ENCODE results near the gene FMN2.
"Not testable (repeated sequence)": the region's sequence is repeated elsewhere in the genome, so short reads cannot be mapped to it uniquely, and the experiment has no call there.

The FMN2 gene

DNA sequence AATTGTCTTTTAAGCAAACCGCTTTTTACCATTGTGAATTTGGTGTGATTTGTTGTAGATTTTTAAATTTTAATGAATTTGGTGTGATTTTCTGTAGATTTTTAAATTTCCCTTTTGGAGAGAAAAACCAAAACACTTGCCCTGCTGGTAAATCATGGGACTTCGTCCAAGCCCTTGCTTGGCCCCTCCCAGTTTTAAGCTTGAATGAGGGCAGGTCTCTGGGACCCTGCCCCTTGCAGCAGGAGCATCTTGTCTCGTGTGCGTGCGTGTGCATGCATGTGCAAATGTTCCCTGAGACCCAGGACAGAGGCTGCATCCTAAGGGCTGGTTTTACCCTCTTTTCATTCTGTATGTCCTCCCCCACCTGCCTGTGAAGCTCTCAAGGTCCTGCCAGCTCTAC is 271.6 kb downstream of the FMN2 start:
- no peak for DNase-seq (ENCODE audit: low read depth)

DNA sequence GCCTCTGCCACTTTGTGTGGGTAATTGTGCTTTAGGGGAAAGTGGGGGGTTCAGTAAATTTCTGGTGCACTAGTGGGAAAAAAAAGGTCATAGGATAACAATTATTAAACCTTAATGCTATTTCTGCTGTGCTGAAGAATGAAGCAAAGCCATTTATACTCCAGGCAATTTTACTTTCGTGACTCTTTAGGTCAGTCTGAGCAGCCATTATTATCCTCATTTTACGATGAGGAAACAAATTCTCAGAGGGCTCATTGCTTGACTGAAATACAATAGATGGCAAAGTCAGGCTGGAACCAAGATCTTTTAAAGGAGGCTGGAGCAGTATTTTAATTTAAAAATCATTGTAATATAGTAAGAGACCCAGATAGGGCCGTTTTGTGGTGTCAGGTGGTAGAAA is 272.2 kb downstream of the FMN2 start:
- DNase-seq (ENCODE audit: low read depth), result no peak

- DNase-seq (ENCODE audit: low read depth), result no peak
Observed at GRCh38 chr1:240366636-240367035, 275.0 kb downstream of the FMN2 start.

DNA sequence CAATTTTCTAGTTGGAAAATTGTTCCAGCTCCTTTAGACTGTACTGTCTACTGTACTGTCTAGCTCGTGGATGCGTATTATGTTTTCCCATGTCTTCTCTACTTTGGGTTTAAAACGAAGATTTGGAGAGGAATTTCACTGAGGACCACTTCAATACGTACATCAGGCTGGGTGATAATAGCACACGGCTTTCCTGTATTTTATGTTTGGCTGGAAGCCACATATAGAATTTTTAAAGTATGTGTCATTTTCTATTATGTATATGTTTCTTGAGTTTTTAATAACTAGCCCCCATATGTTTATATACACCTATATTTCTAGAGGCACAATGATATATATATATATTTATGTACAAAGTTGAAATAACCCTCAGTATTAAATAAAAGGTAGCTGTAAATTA is 293.9 kb downstream of the FMN2 start:
- DNase-seq (ENCODE audit: low read depth), result no peak

- DNase-seq (ENCODE audit: low read depth), result peak; percentile 96
Observed at GRCh38 chr1:240385985-240386978, 294.6 kb downstream of the FMN2 start.

DNA sequence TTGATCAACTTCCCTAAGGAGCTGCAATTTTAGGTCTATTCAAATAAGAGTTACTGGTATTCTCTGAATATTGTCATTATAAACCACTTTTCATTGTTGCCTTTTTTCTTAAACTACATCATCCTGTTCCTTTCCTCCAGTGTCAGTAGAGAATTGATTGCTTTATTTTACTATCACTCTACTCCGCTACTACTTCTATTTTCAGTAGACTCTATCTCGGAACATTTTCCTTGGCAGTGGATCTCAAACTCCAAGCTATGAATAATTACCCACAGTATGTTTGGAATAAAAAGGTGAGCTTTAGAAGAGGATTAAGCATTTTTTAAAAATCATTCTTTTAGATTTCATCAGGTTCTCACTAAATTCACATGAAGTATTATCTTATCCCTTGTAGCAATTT is 295.4 kb downstream of the FMN2 start:
- DNase-seq (ENCODE audit: low read depth), result no peak

GRCh38 chr1:240391660-240392260 is 300.1 kb downstream of the FMN2 start:
- DNase-seq (ENCODE audit: low read depth), result no peak

DNA sequence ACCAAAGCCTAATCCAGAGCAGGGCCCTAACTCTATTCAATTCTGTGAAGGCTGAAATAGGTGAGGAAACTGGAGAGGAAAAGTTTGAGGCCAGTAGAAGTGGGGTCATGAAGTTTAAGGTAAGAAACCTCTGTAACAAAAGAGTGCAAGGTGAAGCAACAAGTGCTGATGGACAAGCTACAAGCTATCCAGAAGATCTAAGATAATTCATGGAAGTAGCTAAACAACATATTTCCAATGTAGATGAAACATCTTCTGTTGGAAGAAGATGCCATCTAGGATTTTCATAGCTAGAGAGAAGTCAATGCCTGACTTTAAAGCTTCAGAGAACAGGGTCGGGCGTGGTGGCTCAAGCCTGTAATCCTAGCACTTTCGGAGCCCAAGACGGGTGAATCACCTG is 302.7 kb downstream of the FMN2 start:
- DNase-seq (ENCODE audit: low read depth), result no peak

DNA sequence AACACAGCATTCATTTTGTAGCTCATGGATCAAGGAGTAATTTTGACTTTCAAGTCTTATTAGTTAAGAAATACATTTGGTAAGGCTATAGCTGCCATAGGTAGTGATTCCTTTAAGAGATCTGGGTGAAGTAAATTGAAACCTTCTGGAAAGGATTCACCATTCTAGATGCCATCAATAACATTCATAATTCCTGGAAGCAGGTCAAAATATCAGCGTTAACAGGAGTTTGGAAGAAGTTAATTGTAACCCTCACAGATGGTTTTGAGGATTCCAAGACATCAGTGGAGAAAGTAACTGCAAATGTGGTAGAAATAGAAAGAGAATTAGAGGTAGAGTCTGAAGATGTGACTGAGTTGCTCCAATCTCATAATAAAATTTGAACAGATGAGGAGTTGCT is 303.7 kb downstream of the FMN2 start:
- DNase-seq (ENCODE audit: low read depth), result no peak

DNA sequence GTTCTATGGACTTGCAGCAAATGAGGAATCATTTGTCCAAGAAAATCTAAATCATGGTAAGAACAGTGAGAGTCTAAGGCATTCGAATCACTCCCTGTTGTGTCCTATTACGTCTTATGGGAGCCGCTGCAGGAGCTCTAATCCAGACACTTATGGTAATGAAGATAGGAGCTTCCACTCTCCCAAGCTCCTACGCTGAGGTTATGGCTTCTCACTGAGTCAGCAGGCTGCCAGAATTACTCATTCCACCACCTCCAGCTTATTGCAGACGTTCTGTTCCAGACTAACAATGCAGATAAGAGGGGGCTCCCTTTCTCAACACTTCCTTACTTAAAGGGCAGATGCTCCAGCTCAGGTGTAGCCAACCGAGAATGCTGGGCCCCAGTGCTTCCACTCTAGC is 307.7 kb downstream of the FMN2 start:
- peak; percentile 97 for DNase-seq (ENCODE audit: low read depth)

DNA sequence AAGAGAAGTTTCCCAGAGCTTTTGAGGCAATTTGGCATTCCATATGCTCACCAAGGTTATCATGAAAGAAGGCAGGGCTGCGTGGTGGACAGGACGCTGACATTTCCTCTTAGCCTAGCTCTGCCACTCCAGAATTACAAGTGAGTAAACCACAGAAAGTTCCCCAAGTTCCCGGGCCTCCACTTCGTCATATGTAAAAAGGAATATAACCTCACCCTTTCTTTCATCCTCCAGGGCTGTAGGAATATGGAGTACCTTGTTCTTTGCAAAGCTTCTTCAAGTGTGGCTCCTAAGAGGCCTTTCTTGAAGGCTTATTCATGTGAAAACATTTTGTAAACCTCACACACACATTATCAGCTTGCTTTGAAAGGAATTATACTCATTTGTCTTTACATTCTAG is 310.0 kb downstream of the FMN2 start:
- DNase-seq (ENCODE audit: low read depth), result no peak

GRCh38 chr1:240402326-240402725 is 310.6 kb downstream of the FMN2 start:
- no peak for DNase-seq (ENCODE audit: low read depth)

- no peak for DNase-seq (ENCODE audit: low read depth)
Observed at GRCh38 chr1:240404286-240404685, 312.6 kb downstream of the FMN2 start.

GRCh38 chr1:240405751-240406150 is 314.1 kb downstream of the FMN2 start:
- DNase-seq (ENCODE audit: low read depth), result no peak

DNA sequence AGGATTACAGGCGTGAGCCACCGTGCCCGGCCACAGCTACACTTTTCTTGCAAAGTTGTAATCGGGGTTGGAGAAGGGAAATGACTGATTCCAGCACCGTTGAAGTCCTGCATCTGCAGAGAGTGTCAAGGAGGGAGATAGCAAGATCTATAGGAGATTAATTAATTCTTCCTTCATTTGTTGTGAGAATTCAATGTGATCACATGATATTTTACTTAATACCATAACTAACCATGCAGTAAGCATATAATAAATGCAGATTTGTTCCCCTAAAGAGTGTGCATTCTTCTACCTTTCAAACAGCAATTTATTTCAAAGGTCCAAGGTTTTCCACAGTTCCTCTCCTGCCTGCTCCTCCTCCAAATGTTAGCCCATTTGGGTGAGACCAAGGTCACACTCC is 315.7 kb downstream of the FMN2 start:
- DNase-seq (ENCODE audit: low read depth), result no peak

GRCh38 chr1:240409615-240410014 is 317.9 kb downstream of the FMN2 start:
- no peak for DNase-seq (ENCODE audit: low read depth)

GRCh38 chr1:240413732-240414131 is 322.0 kb downstream of the FMN2 start:
- peak; percentile 70 for DNase-seq (ENCODE audit: low read depth)

DNA sequence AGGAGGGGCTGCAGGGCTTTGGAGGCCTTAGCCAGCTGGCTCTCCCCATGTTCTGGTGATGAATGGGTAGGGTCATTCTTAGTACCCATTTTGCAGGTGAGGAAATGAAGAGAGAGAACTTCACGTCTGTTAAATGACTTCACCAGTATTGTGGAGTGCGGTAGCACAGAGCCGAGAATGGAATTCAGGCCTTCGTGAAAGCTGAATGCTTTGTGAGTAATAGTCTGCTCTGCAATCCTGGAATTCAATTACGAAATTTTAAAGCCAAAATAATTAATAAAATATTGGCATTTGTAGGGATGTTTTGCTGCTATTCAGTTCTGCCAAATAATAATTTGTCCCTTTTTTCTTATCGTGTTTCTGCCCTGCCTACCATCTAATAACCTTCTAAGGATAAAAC is 322.6 kb downstream of the FMN2 start:
- DNase-seq (ENCODE audit: low read depth), result peak; percentile 91

DNA sequence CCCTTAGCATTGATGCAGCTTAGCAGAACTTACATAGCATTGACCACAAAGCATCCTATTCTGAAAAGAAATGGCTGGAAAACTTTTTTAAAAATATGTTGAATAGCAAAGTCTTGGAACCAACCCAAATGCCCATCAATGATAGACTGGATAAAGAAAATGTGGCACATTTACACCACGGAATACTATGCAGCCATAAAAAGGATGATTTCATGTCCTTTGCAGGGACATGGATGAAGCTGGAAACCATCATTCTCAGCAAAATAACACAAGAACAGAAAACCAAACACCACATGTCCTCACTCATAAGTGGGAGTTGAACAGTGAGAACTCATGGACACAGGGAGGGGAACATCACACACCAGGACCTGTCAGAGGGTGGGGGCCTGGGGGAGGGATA is 323.3 kb downstream of the FMN2 start:
- not testable (repeated sequence) for DNase-seq (ENCODE audit: low read depth)

DNA sequence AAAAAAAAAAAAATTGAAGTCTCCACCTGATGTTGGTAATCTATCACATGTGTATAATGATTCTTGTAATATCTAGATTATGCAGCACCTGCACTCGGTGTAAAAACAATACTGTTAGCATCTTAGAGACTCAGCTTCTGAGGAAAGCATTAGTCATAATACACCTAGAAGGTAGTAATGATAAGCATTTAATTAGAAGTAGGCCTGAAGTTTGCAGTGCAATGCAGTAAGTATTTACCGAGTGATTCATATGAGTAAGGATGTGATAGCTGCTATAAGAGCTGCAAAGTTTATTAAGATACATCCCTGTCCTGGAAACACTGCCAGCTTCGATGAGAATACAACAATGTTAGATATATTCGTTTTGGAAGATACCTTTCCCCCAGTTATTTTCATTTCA is 323.8 kb downstream of the FMN2 start:
- DNase-seq (ENCODE audit: low read depth), result peak; percentile 34

DNA sequence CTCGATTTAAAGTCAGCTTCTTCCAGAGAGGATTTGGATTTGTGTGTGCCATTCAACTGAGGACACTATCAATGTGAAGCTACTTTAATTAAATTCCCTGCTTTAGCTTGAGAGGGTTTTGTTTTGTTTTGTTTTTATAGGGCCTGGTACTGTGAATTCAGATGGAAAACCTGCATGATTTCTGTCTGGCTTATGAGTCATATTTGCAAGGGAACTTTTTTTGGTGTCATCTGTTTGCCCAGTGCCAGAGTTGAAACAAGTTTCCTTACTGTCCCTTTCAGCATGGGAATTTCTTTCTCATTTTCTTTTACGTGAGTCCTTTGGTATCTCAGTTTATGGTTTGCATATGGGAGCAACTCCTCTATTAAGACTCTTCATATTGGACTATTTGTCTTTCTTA is 325.6 kb downstream of the FMN2 start:
- DNase-seq (ENCODE audit: low read depth), result no peak

DNA sequence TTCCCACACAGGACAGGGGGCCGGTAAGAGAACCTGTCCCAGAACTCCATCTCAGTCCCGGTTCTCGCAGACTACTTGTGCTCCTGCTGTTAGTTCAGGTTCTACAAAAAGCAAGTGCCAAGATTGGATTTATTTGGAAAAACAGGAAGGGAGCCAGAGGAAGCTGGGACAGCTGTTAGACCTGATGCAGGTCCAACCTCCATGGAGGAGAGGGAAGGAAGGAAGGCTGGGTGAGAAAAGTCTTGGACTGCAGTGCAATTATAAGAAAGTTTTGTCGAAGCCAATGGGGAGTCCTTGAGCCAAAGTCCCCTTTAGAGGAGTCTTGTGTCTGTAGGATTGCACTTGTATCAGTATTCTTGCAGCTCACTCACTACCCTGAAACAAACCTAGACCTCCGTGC is 329.1 kb downstream of the FMN2 start:
- no peak for DNase-seq (ENCODE audit: low read depth)

- no peak for DNase-seq (ENCODE audit: low read depth)
Observed at GRCh38 chr1:240423246-240423924, 331.7 kb downstream of the FMN2 start.

Data from iris pigment epithelial cell (primary cell).